SU-DHL-6 (cell line): Measurements from ENCODE around the gene ARID3C.

ENCODE experiments used
- CTCF ChIP-seq: fragments of 200-600 bp; sonication (generic); IDR thresholded peaks from one replicate; pipeline ENCODE4 v1.5.1; 2017; ENCODE audit warnings: antibody characterized with exemption, mild to moderate bottlenecking, low read length, moderate library complexity; ENCODE audit not compliant: insufficient read depth, poor library complexity, severe bottlenecking
- EZH2phosphoT487 ChIP-seq: fragments of 200-600 bp; sonication (generic), shearing (Covaris generic); conservative IDR thresholded peaks from 2 replicates; pipeline ENCODE4 v1.6.1; 2018; ENCODE audit warnings: mild to moderate bottlenecking, antibody characterized with exemption, low read length, moderate library complexity, mixed read lengths

- TF ChIP-seq CTCF (no peak), EZH2phosphoT487 (no peak)
These were observed 4.3 kb upstream of the ARID3C start for GRCh38 chr9:34633166-34633565.
